Dendritic cell treated with granulocyte-macrophage colony-stimulating factor and Interleukin-4, amounts not matched to agents 40 ng/mL and 50 ng/mL, for 4 days (primary cell): ENCODE data around the gene BRD3OS.
"Not testable (repeated sequence)": the region's sequence is repeated elsewhere in the genome, so short reads cannot be mapped to it uniquely, and the experiment has no call there.

Experiments
- H3K27ac Mint-ChIP-seq: one replicate; pipeline ENCODE4 v1.8.0; 2022; ENCODE audit warnings: mild to moderate bottlenecking, mixed read lengths
- H3K27me3 Mint-ChIP-seq: one replicate; pipeline ENCODE4 v1.8.0; 2022; ENCODE audit warnings: mild to moderate bottlenecking, mixed read lengths
- H3K36me3 Mint-ChIP-seq: one replicate; pipeline ENCODE4 v1.8.0; 2022; ENCODE audit warnings: low read depth, mixed read lengths
- H3K4me1 Mint-ChIP-seq: one replicate; pipeline ENCODE4 v1.8.0; 2022; ENCODE audit warnings: low read depth, mixed read lengths
- H3K4me3 Mint-ChIP-seq: one replicate; pipeline ENCODE4 v1.8.0; 2022; ENCODE audit warnings: mild to moderate bottlenecking, moderate library complexity, mixed read lengths
- H3K9me3 Mint-ChIP-seq: one replicate; pipeline ENCODE4 v1.8.0; 2022; ENCODE audit warnings: mixed read lengths
- intact Hi-C: fragments of 100-400 bp; cut with micrococcal nuclease; formaldehyde crosslinking; loops from one replicate; pipeline ENCODE4 v1.15.0; 2022

Gene BRD3OS

GRCh38 chr9:134068744-134069479, 43.6 kb downstream of the BRD3OS start:
- no peaks in the 10 kb centered on the region for H3K36me3 Mint-ChIP-seq
- H3K27ac Mint-ChIP-seq, result peak overlapping the region; percentile 83
- H3K4me1 Mint-ChIP-seq, result peaks cover 27% of the 10 kb centered on the region
- H3K9me3 Mint-ChIP-seq, result no peaks in the 10 kb centered on the region
- peaks cover 26% of the 10 kb centered on the region for H3K27me3 Mint-ChIP-seq
- peak overlapping the region; percentile 81 for H3K4me3 Mint-ChIP-seq
- intact Hi-C loops, result loop anchor here (2.0 kb wide), 1 partner anchor 44 kb away; the partner anchor contains the start of gene BRD3OS

- intact Hi-C loops, result loop anchor here (2.0 kb wide), 1 partner anchor 45 kb away; the partner anchor contains the start of gene BRD3OS
These were observed 44.5 kb downstream of the BRD3OS start for GRCh38 chr9:134069480-134070399.

GRCh38 chr9:134071149-134071548, 45.9 kb downstream of the BRD3OS start:
- Mint-ChIP-seq H3K36me3 (no peaks in the 10 kb centered on the region), H3K4me1 (peaks cover 9% of the 10 kb centered on the region), H3K9me3 (peaks cover 3% of the 10 kb centered on the region), H3K27me3 (peaks cover 39% of the 10 kb centered on the region), H3K4me3 (no peak overlapping the region), H3K27ac (no peak overlapping the region)
- intact Hi-C loops, result no loop called here

More at GRCh38 chr9:134069480-134070399, 44.5 kb downstream of the BRD3OS start:
- peaks cover 33% of the 10 kb centered on the region for H3K27me3 Mint-ChIP-seq
- H3K4me3 Mint-ChIP-seq, result no peak overlapping the region
- H3K36me3 Mint-ChIP-seq, result no peaks in the 10 kb centered on the region
- H3K4me1 Mint-ChIP-seq, result peaks cover 23% of the 10 kb centered on the region
- H3K27ac Mint-ChIP-seq, result no peak overlapping the region
- H3K9me3 Mint-ChIP-seq, result no peaks in the 10 kb centered on the region

GRCh38 chr9:134072683-134073082, 47.4 kb downstream of the BRD3OS start:
- H3K4me3 Mint-ChIP-seq, H3K36me3 Mint-ChIP-seq, H3K27ac Mint-ChIP-seq, intact Hi-C loops, H3K4me1 Mint-ChIP-seq: not testable (repeated sequence)
- Mint-ChIP-seq H3K27me3 (peaks cover 46% of the 10 kb centered on the region), H3K9me3 (peaks cover 16% of the 10 kb centered on the region)

GRCh38 chr9:134073500-134073899, 48.2 kb downstream of the BRD3OS start:
- peaks cover 16% of the 10 kb centered on the region for H3K9me3 Mint-ChIP-seq
- H3K4me3 Mint-ChIP-seq, result no peak overlapping the region
- intact Hi-C loops, result no loop called here
- no peaks in the 10 kb centered on the region for H3K36me3 Mint-ChIP-seq
- H3K27me3 Mint-ChIP-seq, result peaks cover 49% of the 10 kb centered on the region
- H3K27ac Mint-ChIP-seq, result no peak overlapping the region
- H3K4me1 Mint-ChIP-seq, result no peaks in the 10 kb centered on the region

GRCh38 chr9:134075689-134076088, 50.4 kb downstream of the BRD3OS start:
- H3K4me3 Mint-ChIP-seq, H3K27ac Mint-ChIP-seq, H3K36me3 Mint-ChIP-seq, H3K4me1 Mint-ChIP-seq, intact Hi-C loops: not testable (repeated sequence)
- peaks cover 23% of the 10 kb centered on the region for H3K9me3 Mint-ChIP-seq
- H3K27me3 Mint-ChIP-seq, result peaks cover 38% of the 10 kb centered on the region

GRCh38 chr9:134076644-134077043, 51.4 kb downstream of the BRD3OS start:
- Mint-ChIP-seq H3K27ac (no peak overlapping the region), H3K4me1 (no peaks in the 10 kb centered on the region), H3K27me3 (peaks cover 37% of the 10 kb centered on the region), H3K9me3 (peaks cover 23% of the 10 kb centered on the region), H3K36me3 (no peaks in the 10 kb centered on the region), H3K4me3 (no peak overlapping the region)
- intact Hi-C loops, result no loop called here
